NCI-H2107 treated with DMSO at 0.1 percent for 48 hours (cell line): ENCODE measurements around the gene CASTOR1.
A peak's percentile ranks its signal among the peaks of the same experiment; 100 is the strongest.
"Not testable (repeated sequence)": the region's sequence is repeated elsewhere in the genome, so short reads cannot be mapped to it uniquely, and the experiment has no call there.

Experiments
- DNase-seq: peaks from one replicate; lab custom pipeline; 2025; ENCODE audit not compliant: unreplicated experiment; lab: John Stamatoyannopoulos, UW

Gene CASTOR1

GRCh38 chr22:30289141-30289979 lies at the start of gene CASTOR1:
Gene CASTOR1, minus strand, starts transcription at chr22:30289505. Its CDS starts 8 bp downstream, at chr22:30289497.
- peak; percentile 71 for DNase-seq

GRCh38 chr22:30338802-30339201 lies 49.5 kb upstream of the CASTOR1 start:
- no peak for DNase-seq

- not testable (repeated sequence) for DNase-seq
Observed at GRCh38 chr22:30338341-30338740, 49.0 kb upstream of the CASTOR1 start.

- DNase-seq, result no peak
Observed at GRCh38 chr22:30337461-30337778, 48.1 kb upstream of the CASTOR1 start.

GRCh38 chr22:30336752-30337460 lies 47.6 kb upstream of the CASTOR1 start:
- DNase-seq, result no peak

GRCh38 chr22:30335236-30335635 lies 45.9 kb upstream of the CASTOR1 start:
- no peak for DNase-seq

GRCh38 chr22:30334646-30335045 lies 45.3 kb upstream of the CASTOR1 start:
- no peak for DNase-seq

GRCh38 chr22:30333707-30334087 lies 44.4 kb upstream of the CASTOR1 start:
- DNase-seq, result no peak

- DNase-seq, result no peak
Observed at GRCh38 chr22:30332994-30333706, 43.8 kb upstream of the CASTOR1 start.

- DNase-seq, result no peak
Observed at GRCh38 chr22:30332551-30332950, 43.2 kb upstream of the CASTOR1 start.

GRCh38 chr22:30328466-30329049 lies 39.3 kb upstream of the CASTOR1 start:
- no peak for DNase-seq

- no peak for DNase-seq
Observed at GRCh38 chr22:30327864-30328345, 38.6 kb upstream of the CASTOR1 start.

GRCh38 chr22:30326706-30327362 lies 37.5 kb upstream of the CASTOR1 start, which contains the start of gene TBC1D10A:
Gene TBC1D10A, minus strand, starts transcription at chr22:30326941. Its CDS starts 60 bp downstream, at chr22:30326881.
- DNase-seq, result peak; percentile 69

GRCh38 chr22:30326255-30326705 lies 37.0 kb upstream of the CASTOR1 start:
- no peak for DNase-seq

GRCh38 chr22:30325724-30326254 lies 36.5 kb upstream of the CASTOR1 start:
- no peak for DNase-seq

- no peak for DNase-seq
Observed at GRCh38 chr22:30325065-30325720, 35.9 kb upstream of the CASTOR1 start.

- no peak for DNase-seq
Observed at GRCh38 chr22:30324014-30324730, 34.9 kb upstream of the CASTOR1 start.

GRCh38 chr22:30323246-30323645 lies 33.9 kb upstream of the CASTOR1 start:
- no peak for DNase-seq

GRCh38 chr22:30321461-30321860 lies 32.2 kb upstream of the CASTOR1 start:
- DNase-seq, result no peak
